Esophagus muscularis mucosa (tissue), 4 donors: ENCODE data around the gene GATD1. TPM values are rescaled to one million over a fixed set of nuclear protein-coding genes. Genes with fewer than 3 reads are reported as not detected.
A peak's percentile ranks its signal among the peaks of the same experiment; 100 is the strongest.

ENCODE experiments used
- DNase-seq: peaks from one replicate; pipeline ENCODE4 v3.0.0-alpha.2; 2017; ENCODE audit errors: extremely low spot score
- H3K27ac ChIP-seq, 4 donors: fragments of 200-600 bp; sonication (generic); replicated peaks in 1 of 4; 1 replicate in 3 of 4; 2 replicates in 1 of 4; pipeline ENCODE4 v1.5.1; 2016 to 2019; ENCODE audit warnings: mild to moderate bottlenecking in 1 of 4
- H3K27me3 ChIP-seq, 4 donors: fragments of 200-600 bp; sonication (generic); one replicate each; pipeline versions ENCODE4 v1.5.1 to v1.6.0; 2016 to 2019
- H3K36me3 ChIP-seq, 4 donors: fragments of 200-600 bp; sonication (generic); one replicate each; pipeline ENCODE4 v1.5.1; 2016 to 2019
- H3K4me1 ChIP-seq, 4 donors: fragments of 200-600 bp; sonication (generic); one replicate each; pipeline ENCODE4 v1.5.1; 2016 to 2019
- H3K4me3 ChIP-seq, 4 donors: fragments of 200-600 bp; sonication (generic); 1 replicate in 2 of 4; 2 replicates in 2 of 4; pipeline ENCODE4 v1.5.1; 2016 to 2019; ENCODE audit warnings: mild to moderate bottlenecking in 4 of 4, moderate library complexity in 1 of 4
- H3K9me3 ChIP-seq, 4 donors: fragments of 200-600 bp; sonication (generic); 1 replicate in 3 of 4; 2 replicates in 1 of 4; pipeline ENCODE4 v1.5.1; 2016 to 2019
- CTCF ChIP-seq, 3 experiments: fragments of 200-600 bp in 2 of 3; fragments of 450-650 bp in 1 of 3; sonication (generic) in 2 of 3; IDR thresholded peaks; one replicate each; pipeline ENCODE4 v1.5.1; 2017 to 2019; ENCODE audit warnings: antibody characterized with exemption in 3 of 3, mild to moderate bottlenecking in 2 of 3, moderate library complexity in 1 of 3
- EP300 ChIP-seq: sonication (generic); formaldehyde crosslinking; IDR thresholded peaks from one replicate; pipeline ENCODE4 v1.6.1; 2017; ENCODE audit warnings: antibody characterized with exemption
- POLR2A ChIP-seq: fragments of 450-650 bp; IDR thresholded peaks from one replicate; pipeline ENCODE4 v1.6.1; 2017; ENCODE audit warnings: antibody characterized with exemption, moderate library complexity, mild to moderate bottlenecking, low read depth
- POLR2AphosphoS5 ChIP-seq, 2 donors: sonication (generic); formaldehyde crosslinking; IDR thresholded peaks; one replicate each; pipeline ENCODE4 v1.6.1; 2017; ENCODE audit warnings: antibody characterized with exemption in 2 of 2
- WGBS: methylation state at CpG from one replicate; pipeline ENCODE4 v1.1.5; 2018; 5-methylcytosine and 5-hydroxymethylcytosine counted together
- intact Hi-C: fragments of 100-400 bp; cut with DNase I; formaldehyde crosslinking; loops from one replicate; pipeline ENCODE4 v1.15.1; 2023
- total RNA-seq, 4 donors: library from RNA; depleted of rRNA; stranded (reverse); fragments of >200 nt; gene quantifications; one replicate each; pipeline versions ENCODE4 v1.1.0 to v1.2.1, GENCODE V29; 2016

The GATD1 gene
- total RNA-seq, 4 donors from 2014 or later, result 24.0 to 37.7 (median 28.9) TPM

DNA sequence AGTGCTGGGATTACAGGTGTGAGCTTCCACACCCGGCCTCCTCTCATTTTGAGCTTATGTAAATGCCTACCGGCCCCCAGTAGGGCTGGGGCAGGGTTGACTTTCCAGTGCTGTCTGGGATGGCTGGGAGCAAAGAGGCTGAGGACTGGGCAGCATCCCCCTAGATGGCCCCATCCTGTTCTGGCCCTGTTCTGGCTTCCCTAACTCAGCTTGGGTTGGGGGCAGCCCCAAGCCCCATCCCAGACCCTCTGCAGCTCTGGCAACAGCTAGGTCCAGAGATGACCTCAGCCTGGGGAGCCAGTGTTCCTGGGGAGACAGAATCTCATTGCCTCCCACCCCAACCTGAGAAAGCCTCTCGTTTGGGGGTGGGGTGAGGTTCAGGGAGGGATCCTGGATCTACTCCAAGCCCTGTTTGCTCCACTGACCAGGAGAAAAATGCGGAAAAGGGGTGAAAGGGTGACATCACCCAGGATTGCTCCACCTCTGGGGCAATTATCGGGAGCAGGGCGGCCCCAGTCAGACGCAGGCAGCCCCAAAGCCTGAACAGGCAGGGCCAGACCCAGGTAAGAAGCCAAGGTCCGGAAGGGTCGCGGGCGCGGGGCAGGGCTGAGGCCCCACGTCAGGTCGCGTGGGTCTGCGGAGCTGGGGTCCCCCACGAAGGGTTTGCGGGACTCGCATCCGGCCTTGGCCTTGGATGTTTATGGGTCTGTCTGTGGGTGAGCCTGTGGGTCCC is 41.3 kb upstream of the GATD1 start, which contains the start of gene PNPLA2:
Gene PNPLA2, plus strand, starts transcription at position 519 of the 733 bp plus-strand sequence. CDS start 805 bp downstream, outside the sequence.
- Histone ChIP-seq H3K27ac (peak within 1 kb of the TSS; percentile 90 to 98 (median 92)), H3K9me3 (no peaks in the 10 kb centered on the region), H3K4me3 (peak within 1 kb of the TSS; percentile 68 to 89 (median 74)), H3K36me3 (peaks cover 11 to 42% (median 36%) of the 10 kb centered on the region in 4 donors), H3K27me3 (peaks cover 0 to under 1% (median 0%) of the 10 kb centered on the region in 4 donors), H3K4me1 (peaks cover 33 to 39% (median 34%) of the 10 kb centered on the region in 4 donors)
- DNase-seq, result no peak
- TF ChIP-seq POLR2A, result no peak
- no peak for TF ChIP-seq EP300
- no peak for TF ChIP-seq CTCF (IDR thresholded peaks at IDR 0.05)
- peak in 1 of 2 donors; percentile 71 for TF ChIP-seq POLR2AphosphoS5 (IDR thresholded peaks at IDR 0.05)
- intact Hi-C loops, result no loop called here
- WGBS, result 19% methylated on average over 16 of the region's 20 CpGs

- WGBS, result 92% methylated on average over 7 of the region's 11 CpGs
- Histone ChIP-seq H3K9me3 (no peaks in the 10 kb centered on the region), H3K27ac (no peak overlapping the region), H3K4me1 (peaks cover 26 to 36% (median 31%) of the 10 kb centered on the region in 4 donors), H3K36me3 (peaks cover 21 to 42% (median 37%) of the 10 kb centered on the region in 4 donors), H3K4me3 (no peak overlapping the region), H3K27me3 (no peaks in the 10 kb centered on the region)
- no peak for TF ChIP-seq EP300
- no peak for TF ChIP-seq POLR2A
- TF ChIP-seq POLR2AphosphoS5 (IDR thresholded peaks at IDR 0.05), result no peak
- no peak for TF ChIP-seq CTCF (IDR thresholded peaks at IDR 0.05)
- intact Hi-C loops, result no loop called here
- no peak for DNase-seq
Measured at GRCh38 chr11:816433-816779, 39.1 kb upstream of the GATD1 start.

GRCh38 chr11:815675-816432 is 38.6 kb upstream of the GATD1 start:
- no peak overlapping the region for H3K4me3 ChIP-seq

GRCh38 chr11:813456-814096 is 36.3 kb upstream of the GATD1 start:
- no peak for DNase-seq
- Histone ChIP-seq H3K4me3 (no peak overlapping the region), H3K27ac (no peak overlapping the region), H3K27me3 (no peaks in the 10 kb centered on the region), H3K9me3 (no peaks in the 10 kb centered on the region), H3K4me1 (peaks cover 20 to 34% (median 30%) of the 10 kb centered on the region in 4 donors), H3K36me3 (peaks cover 24 to 45% (median 40%) of the 10 kb centered on the region in 4 donors)
- intact Hi-C loops, result no loop called here
- 63% methylated on average over 7 of the region's 9 CpGs for WGBS
- TF ChIP-seq EP300 (no peak), POLR2AphosphoS5 (IDR thresholded peaks at IDR 0.05) (no peak), CTCF (IDR thresholded peaks at IDR 0.05) (no peak), POLR2A (no peak)

More at GRCh38 chr11:815675-816432, 38.6 kb upstream of the GATD1 start:
- Histone ChIP-seq H3K36me3 (peaks cover 24 to 45% (median 40%) of the 10 kb centered on the region in 4 donors), H3K27ac (no peak overlapping the region), H3K9me3 (no peaks in the 10 kb centered on the region), H3K27me3 (no peaks in the 10 kb centered on the region), H3K4me1 (peaks cover 26 to 36% (median 31%) of the 10 kb centered on the region in 4 donors)
- intact Hi-C loops, result no loop called here
- no peak for DNase-seq
- WGBS, result 80% methylated on average over 5 of the region's 11 CpGs
- TF ChIP-seq EP300 (no peak), POLR2A (no peak), POLR2AphosphoS5 (IDR thresholded peaks at IDR 0.05) (no peak), CTCF (IDR thresholded peaks at IDR 0.05) (no peak)
